Measurements from ENCODE around the gene NCAM2.

The NCAM2 gene

GRCh38 chr21:21547368-21547953 lies 549.3 kb downstream of the NCAM2 start:
- DNase-seq (ENCODE audit: low read depth in 1 of 2, low spot score in 1 of 2), result no peak
- Histone ChIP-seq H3K27ac (replicated peaks) (no peak overlapping the region), H3K4me3 (replicated peaks; ENCODE audit: insufficient read depth, low read length) (no peak overlapping the region), H3K27me3 (ENCODE audit: insufficient read depth, poor library complexity, severe bottlenecking) (no peaks in the 10 kb centered on the region)
- TF ChIP-seq SPI1 (IDR thresholded peaks at IDR 0.05; ENCODE audit: borderline replicate concordance, low read depth), result no peak
- TF ChIP-seq REST (IDR thresholded peaks at IDR 0.05; ENCODE audit: insufficient replicate concordance, low read depth), result no peak
- TF ChIP-seq GABPA (IDR thresholded peaks at IDR 0.05; ENCODE audit: low read depth), result no peak
- no peak for TF ChIP-seq CTCF (IDR thresholded peaks at IDR 0.05; ENCODE audit: insufficient read depth, low read length)
- no peak for TF ChIP-seq POLR2AphosphoS5 (IDR thresholded peaks at IDR 0.05; ENCODE audit: low read depth)

GRCh38 chr21:21559285-21560045 lies 561.3 kb downstream of the NCAM2 start:
- H3K27ac ChIP-seq (replicated peaks), result no peak overlapping the region
- no peak overlapping the region for H3K4me3 ChIP-seq (replicated peaks; ENCODE audit: insufficient read depth, low read length)
- TF ChIP-seq REST (IDR thresholded peaks at IDR 0.05; ENCODE audit: insufficient replicate concordance, low read depth) (no peak), POLR2AphosphoS5 (IDR thresholded peaks at IDR 0.05; ENCODE audit: low read depth) (no peak), CTCF (IDR thresholded peaks at IDR 0.05; ENCODE audit: insufficient read depth, low read length) (no peak), GABPA (IDR thresholded peaks at IDR 0.05; ENCODE audit: low read depth) (no peak), SPI1 (IDR thresholded peaks at IDR 0.05; ENCODE audit: borderline replicate concordance, low read depth) (no peak)
- DNase-seq (ENCODE audit: low read depth in 1 of 2, low spot score in 1 of 2), result no peak
- H3K27me3 ChIP-seq (ENCODE audit: insufficient read depth, poor library complexity, severe bottlenecking), result no peaks in the 10 kb centered on the region

Data from HL-60 (cell line).